HEK293T (cell line): Measurements from ENCODE around the gene NFIC.
"Not testable (repeated sequence)": the region's sequence is repeated elsewhere in the genome, so short reads cannot be mapped to it uniquely, and the experiment has no call there.

ENCODE experiments used
- CTCF ChIA-PET: fragments of 350-600 bp; formaldehyde crosslinking; extraction: SDS; loops from one replicate; lab custom pipeline; 2021; ENCODE audit warnings: antibody characterized with exemption, inconsistent platforms; lab: Yijun Ruan, JAX
- POLR2A ChIA-PET: fragments of 350-600 bp; formaldehyde crosslinking; extraction: SDS; loops from one replicate; lab custom pipeline; 2020; ENCODE audit warnings: antibody characterized with exemption, inconsistent platforms; lab: Yijun Ruan, JAX
- DNase-seq: peaks from one replicate; pipeline ENCODE4 v3.0.0; 2012; ENCODE audit warnings: mixed read lengths; ENCODE audit errors: extremely low spot score
- ARNT ChIP-seq: fragments of 450-650 bp; IDR thresholded peaks from 2 replicates; pipeline ENCODE4 v1.6.1; 2017; ENCODE audit warnings: mild to moderate bottlenecking
- BHLHE40 ChIP-seq: fragments of 450-650 bp; IDR thresholded peaks from 2 replicates; pipeline ENCODE4 v1.6.1; 2016; ENCODE audit warnings: mild to moderate bottlenecking, moderate library complexity, borderline replicate concordance
- CTBP1 ChIP-seq: fragments of 450-650 bp; IDR thresholded peaks from 2 replicates; pipeline ENCODE4 v1.6.1; 2016; ENCODE audit warnings: borderline replicate concordance
- ELF4 ChIP-seq: fragments of 450-650 bp; IDR thresholded peaks from 2 replicates; pipeline ENCODE4 v1.6.1; 2017; ENCODE audit warnings: antibody characterized with exemption
- FOXK2 ChIP-seq: fragments of 450-650 bp; IDR thresholded peaks from 2 replicates; pipeline ENCODE4 v1.6.1; 2016; ENCODE audit warnings: mild to moderate bottlenecking
- FOXM1 ChIP-seq: fragments of 450-650 bp; IDR thresholded peaks from 2 replicates; pipeline ENCODE4 v1.6.1; 2017; ENCODE audit warnings: mild to moderate bottlenecking, borderline replicate concordance
- HDGF ChIP-seq: fragments of 450-650 bp; IDR thresholded peaks from 2 replicates; pipeline ENCODE4 v1.6.1; 2017; ENCODE audit warnings: antibody characterized with exemption, borderline replicate concordance
- L3MBTL2 ChIP-seq: fragments of 450-650 bp; conservative IDR thresholded peaks from 2 replicates; pipeline ENCODE4 v1.6.1; 2016; ENCODE audit warnings: mild to moderate bottlenecking
- LEF1 ChIP-seq: fragments of 450-650 bp; IDR thresholded peaks from 2 replicates; pipeline ENCODE4 v1.6.1; 2017; ENCODE audit warnings: mild to moderate bottlenecking, borderline replicate concordance
- NFRKB ChIP-seq: fragments of 450-650 bp; IDR thresholded peaks from 2 replicates; pipeline ENCODE4 v1.6.1; 2016; ENCODE audit warnings: mild to moderate bottlenecking, moderate library complexity
- SP1 ChIP-seq: fragments of 450-650 bp; IDR thresholded peaks from 2 replicates; pipeline ENCODE4 v1.6.1; 2017
- SUZ12 ChIP-seq: fragments of 450-650 bp; IDR thresholded peaks from 2 replicates; pipeline ENCODE4 v1.6.1; 2016; ENCODE audit warnings: mild to moderate bottlenecking
- TARDBP ChIP-seq: fragments of 450-650 bp; IDR thresholded peaks from 2 replicates; pipeline ENCODE4 v1.6.1; 2016
- ZNF384 ChIP-seq: fragments of 450-650 bp; IDR thresholded peaks from 2 replicates; pipeline ENCODE4 v1.6.1; 2016
- TF ChIP-seq, protein P1 (sequence below): fragments of 450-650 bp; IDR thresholded peaks from 2 replicates; pipeline ENCODE4 v1.6.1; 2016

NFIC gene

GRCh38 chr19:3328743-3329142 is 37.6 kb upstream of the NFIC start:
- ChIA-PET POLR2A (interaction anchor here (1.3 kb wide), 1 partner anchor 101 kb away, joined by 4 read pairs; no protein-coding TSS in a partner anchor), CTCF (interaction anchor here (1.3 to 2.6 kb wide), 2 partner anchors 154 to 157 kb away, joined by 3 to 7 read pairs; partner anchors contain the start of gene SMIM44)
- no peak for DNase-seq
- TF ChIP-seq LEF1 (no peak), BHLHE40 (no peak), ZNF384 (no peak), SP1 (no peak), L3MBTL2 (no peak), CTBP1 (no peak), HDGF (no peak), ARNT (no peak), TARDBP (no peak), ELF4 (no peak)
- TF ChIP-seq, protein P1, sequence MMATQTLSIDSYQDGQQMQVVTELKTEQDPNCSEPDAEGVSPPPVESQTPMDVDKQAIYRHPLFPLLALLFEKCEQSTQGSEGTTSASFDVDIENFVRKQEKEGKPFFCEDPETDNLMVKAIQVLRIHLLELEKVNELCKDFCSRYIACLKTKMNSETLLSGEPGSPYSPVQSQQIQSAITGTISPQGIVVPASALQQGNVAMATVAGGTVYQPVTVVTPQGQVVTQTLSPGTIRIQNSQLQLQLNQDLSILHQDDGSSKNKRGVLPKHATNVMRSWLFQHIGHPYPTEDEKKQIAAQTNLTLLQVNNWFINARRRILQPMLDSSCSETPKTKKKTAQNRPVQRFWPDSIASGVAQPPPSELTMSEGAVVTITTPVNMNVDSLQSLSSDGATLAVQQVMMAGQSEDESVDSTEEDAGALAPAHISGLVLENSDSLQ, result no peak

DNA sequence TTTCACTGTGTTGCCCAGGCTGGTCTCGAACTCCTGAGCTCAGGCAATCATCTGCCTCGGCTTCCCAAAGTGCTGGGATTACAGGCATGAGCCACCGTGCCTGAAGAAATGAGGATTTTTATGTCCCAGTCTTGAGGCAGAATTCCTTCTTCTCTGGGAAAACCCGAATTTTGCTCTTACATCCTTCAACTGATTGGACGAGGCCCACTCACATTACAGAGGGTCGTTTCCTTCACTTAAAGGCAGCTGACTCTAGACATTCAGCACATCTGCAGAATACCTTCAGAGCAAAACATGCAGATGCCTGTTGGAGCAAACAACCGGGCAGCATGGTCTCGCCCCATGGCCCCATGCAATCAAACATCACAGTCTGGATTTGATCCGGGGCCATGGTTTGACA is 36.3 kb upstream of the NFIC start:
- POLR2A ChIA-PET, result no interaction called here
- no peak for DNase-seq
- CTCF ChIA-PET, result interaction anchor here (1.1 kb wide), 1 partner anchor 99 kb away, joined by 3 read pairs; no protein-coding TSS in a partner anchor
- TF ChIP-seq CTBP1 (no peak), TARDBP (no peak), SUZ12 (no peak), FOXM1 (no peak), FOXK2 (no peak), L3MBTL2 (no peak), SP1 (no peak), ELF4 (no peak), ARNT (no peak), BHLHE40 (no peak), LEF1 (no peak)
- TF ChIP-seq, protein P1, result no peak

DNA sequence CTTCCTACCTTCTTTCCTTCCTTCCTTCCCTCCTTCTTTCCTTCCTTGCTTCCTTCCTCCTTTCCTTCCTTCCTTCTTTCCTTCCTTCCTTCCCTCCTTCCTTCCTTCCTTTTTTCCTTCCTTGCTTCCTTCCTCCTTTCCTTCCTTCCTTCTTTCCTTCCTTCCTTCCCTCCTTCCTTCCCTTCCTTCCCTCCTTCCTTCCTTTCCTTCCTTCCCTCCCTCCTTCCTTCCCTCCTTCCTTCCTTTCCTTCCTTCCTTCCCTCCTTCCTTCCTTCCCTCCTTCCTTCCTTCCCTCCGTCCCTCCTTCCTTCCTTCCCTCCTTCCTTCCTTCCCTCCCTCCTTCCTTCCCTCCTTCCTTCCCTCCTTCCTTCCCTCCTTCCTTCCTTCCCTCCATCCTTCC is 34.2 kb upstream of the NFIC start:
- DNase-seq, POLR2A ChIA-PET, CTCF ChIA-PET: not testable (repeated sequence)

DNA sequence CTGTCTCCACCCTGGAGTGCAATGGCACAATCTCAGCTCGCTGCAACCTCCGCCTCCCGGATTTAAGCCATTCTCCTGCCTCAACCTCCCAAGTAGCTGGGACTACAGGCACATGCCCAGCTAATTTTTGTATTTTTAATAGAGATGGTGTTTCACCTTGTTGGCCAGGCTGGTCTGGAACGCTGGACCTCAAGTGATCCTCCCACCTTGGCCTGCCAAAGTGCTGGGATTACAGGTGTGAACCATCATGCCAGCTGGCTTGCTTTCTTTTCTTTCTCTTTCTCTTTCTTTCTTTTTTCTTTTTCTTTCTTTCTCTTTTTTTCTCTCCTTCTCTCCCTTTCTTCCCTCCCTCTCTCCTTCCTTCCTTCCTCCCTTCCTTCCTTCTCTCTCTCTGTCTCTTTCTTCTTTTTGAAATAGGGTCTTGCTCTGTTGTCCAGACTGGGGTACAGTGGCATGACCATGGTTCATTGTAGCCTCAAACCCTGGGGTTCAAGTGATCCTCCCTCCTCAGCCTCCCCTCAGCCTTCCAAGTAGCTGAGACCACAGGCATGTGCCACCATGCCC is 33.3 kb upstream of the NFIC start:
- CTCF ChIA-PET, result no interaction called here

DNA sequence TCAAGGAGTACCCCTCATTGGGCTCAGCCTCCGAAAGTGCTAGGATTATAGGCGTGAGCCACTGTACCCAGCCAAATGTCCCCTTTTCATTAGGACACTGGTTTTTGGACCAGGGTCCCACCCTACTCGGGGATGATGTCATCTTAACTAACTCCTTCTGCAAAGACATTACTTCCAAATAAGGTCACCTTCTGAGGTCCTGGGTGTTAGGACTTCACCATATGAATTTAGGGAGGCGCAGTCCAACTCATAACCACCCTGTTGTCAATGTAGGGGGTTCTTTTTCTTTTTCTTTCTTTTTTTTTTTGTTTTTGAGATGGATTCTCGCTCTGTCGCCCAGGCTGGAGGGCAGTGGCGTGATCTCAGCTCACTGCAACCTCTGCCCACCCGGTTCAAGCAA is 32.7 kb upstream of the NFIC start:
- TF ChIP-seq CTBP1 (no peak), FOXK2 (no peak), LEF1 (no peak), FOXM1 (no peak), SUZ12 (no peak), NFRKB (no peak), TARDBP (no peak), ELF4 (no peak), L3MBTL2 (no peak), HDGF (no peak), ZNF384 (no peak), SP1 (no peak)
- TF ChIP-seq, protein P1, result no peak
- ChIA-PET POLR2A (no interaction called here), CTCF (no interaction called here)
- no peak for DNase-seq

More for the DNA sequence above, 33.3 kb upstream of the NFIC start:
- no peak for TF ChIP-seq ELF4
- TF ChIP-seq NFRKB, result no peak
- DNase-seq, result no peak
- POLR2A ChIA-PET, result no interaction called here

DNA sequence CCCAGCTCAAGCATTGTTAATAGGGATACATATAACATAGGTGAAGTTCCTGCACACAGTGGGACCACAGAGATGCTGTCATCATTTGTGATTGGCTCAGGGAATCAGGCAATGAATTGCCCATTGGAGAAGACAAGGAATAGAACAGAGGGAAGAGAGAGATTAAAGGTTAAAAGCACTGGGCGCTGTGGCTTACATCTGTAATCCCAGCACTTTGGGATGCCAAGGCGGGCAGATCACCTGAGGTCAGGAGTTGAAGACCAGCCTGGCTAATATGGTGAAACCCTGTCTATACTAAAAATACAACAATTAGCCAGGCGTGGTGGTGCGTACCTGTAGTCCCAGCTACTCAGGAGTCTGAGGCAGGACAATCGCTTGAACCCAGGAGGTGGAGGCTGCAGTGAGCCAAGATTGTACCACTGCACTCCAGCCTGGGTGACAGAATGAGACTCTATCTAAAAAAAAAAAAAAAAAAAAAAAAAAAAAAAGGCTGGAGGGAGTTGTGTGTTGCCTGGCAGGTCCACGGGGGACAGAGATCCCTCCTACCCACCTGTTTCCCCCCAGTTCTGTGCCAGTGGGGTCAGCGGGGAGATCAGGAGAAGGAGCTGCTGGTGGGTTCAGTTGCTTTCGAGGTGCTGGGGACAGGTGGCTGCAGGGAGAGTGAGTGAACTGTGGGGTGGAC is 31.5 kb upstream of the NFIC start:
- CTCF ChIA-PET, result interaction anchor here (0.9 kb wide), 1 partner anchor 98 kb away, joined by 3 read pairs; no protein-coding TSS in a partner anchor
- POLR2A ChIA-PET, DNase-seq: not testable (repeated sequence)
